Fibroblast of lung (primary cell): ENCODE results near the gene ARVCF.

Experiments used
- EZH2 ChIP-seq: IDR thresholded peaks from 2 replicates; pipeline ENCODE4 v1.5.1; 2012; ENCODE audit warnings: low read length, control low read depth, mild to moderate bottlenecking; ENCODE audit errors: missing control alignments
- TF ChIP-seq, protein P1 (sequence below), 2 donors: IDR thresholded peaks in 1 of 2; conservative IDR thresholded peaks in 1 of 2; 1 replicate in 1 of 2; 2 replicates in 1 of 2; pipeline ENCODE4 v1.5.1; 2011 to 2012; ENCODE audit warnings: low read length in 2 of 2, control low read depth in 1 of 2, inconsistent platforms in 1 of 2, low read depth in 1 of 2, mild to moderate bottlenecking in 1 of 2

- TF ChIP-seq, protein P1, sequence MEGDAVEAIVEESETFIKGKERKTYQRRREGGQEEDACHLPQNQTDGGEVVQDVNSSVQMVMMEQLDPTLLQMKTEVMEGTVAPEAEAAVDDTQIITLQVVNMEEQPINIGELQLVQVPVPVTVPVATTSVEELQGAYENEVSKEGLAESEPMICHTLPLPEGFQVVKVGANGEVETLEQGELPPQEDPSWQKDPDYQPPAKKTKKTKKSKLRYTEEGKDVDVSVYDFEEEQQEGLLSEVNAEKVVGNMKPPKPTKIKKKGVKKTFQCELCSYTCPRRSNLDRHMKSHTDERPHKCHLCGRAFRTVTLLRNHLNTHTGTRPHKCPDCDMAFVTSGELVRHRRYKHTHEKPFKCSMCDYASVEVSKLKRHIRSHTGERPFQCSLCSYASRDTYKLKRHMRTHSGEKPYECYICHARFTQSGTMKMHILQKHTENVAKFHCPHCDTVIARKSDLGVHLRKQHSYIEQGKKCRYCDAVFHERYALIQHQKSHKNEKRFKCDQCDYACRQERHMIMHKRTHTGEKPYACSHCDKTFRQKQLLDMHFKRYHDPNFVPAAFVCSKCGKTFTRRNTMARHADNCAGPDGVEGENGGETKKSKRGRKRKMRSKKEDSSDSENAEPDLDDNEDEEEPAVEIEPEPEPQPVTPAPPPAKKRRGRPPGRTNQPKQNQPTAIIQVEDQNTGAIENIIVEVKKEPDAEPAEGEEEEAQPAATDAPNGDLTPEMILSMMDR (conservative IDR thresholded peaks at IDR 0.05 in 1 of 2, IDR thresholded peaks at IDR 0.05 in 1 of 2; ENCODE audit: low read depth in 1 of 2, low read length in 2 of 2) = no peak
- no peak for TF ChIP-seq EZH2
Measured at GRCh38 chr22:20001082-20001638, 15.5 kb downstream of the ARVCF start.
